Stimulated activated memory B cell treated with anti-CD40 and anti-IgM and Interleukin-4, amounts not matched to agents 10 μg/mL and 1 μg/mL and 100 μg/mL, for 72 hours (primary cell): Measurements from ENCODE around the gene AGBL1.

ENCODE experiments used
- ATAC-seq: fragments of 150-1000 bp; cut with Tn5 transposase; 2 replicates; pipeline ENCODE4 v1.10.0; 2021
- H3K27ac Mint-ChIP-seq: one replicate; pipeline ENCODE4 v1.8.0; 2022; ENCODE audit warnings: mild to moderate bottlenecking, mixed read lengths
- H3K27me3 Mint-ChIP-seq: one replicate; pipeline ENCODE4 v1.8.0; 2022; ENCODE audit warnings: mixed read lengths
- H3K36me3 Mint-ChIP-seq: one replicate; pipeline ENCODE4 v1.8.0; 2022; ENCODE audit warnings: mixed read lengths
- H3K4me1 Mint-ChIP-seq: one replicate; pipeline ENCODE4 v1.8.0; 2022; ENCODE audit warnings: mixed read lengths
- H3K4me3 Mint-ChIP-seq: one replicate; pipeline ENCODE4 v1.8.0; 2022; ENCODE audit warnings: mild to moderate bottlenecking, moderate library complexity, mixed read lengths
- H3K9me3 Mint-ChIP-seq: one replicate; pipeline ENCODE4 v1.8.0; 2022; ENCODE audit warnings: mixed read lengths

The AGBL1 gene

DNA sequence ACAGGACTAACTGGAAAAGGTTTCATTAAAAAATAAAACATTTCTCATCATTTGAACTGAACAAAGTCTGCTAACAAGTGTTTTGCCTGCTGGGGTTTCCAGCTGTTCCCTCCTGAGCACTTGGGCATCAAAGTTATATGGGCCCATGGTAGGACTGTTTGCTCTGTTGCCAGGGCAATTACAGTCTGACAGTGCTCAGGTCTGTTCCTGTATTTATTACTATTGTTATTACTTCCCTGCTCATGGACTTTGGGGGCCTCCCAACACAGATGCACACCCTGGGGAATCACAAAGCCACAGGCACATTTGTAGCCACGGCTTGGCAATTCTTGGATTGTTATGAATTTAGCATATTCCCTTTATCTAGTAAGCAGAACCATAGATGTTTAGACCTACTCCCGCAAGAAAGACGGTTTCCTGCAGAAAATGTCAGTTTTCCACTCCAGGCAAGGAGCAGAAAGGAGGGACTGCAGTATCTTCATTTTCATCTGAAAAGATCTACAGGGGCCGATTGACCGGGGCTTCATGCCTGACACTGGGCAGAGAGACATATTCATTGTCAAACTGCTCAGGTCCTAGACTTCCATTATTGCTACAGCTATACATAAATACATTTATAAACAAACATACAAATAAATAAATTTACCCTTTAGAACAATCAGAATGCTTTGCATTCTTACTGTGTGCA is 580.2 kb downstream of the AGBL1 start:
- H3K36me3 Mint-ChIP-seq = no peaks in the 10 kb centered on the region
- H3K27ac Mint-ChIP-seq = no peak overlapping the region
- H3K9me3 Mint-ChIP-seq = no peaks in the 10 kb centered on the region
- H3K27me3 Mint-ChIP-seq = no peaks in the 10 kb centered on the region
- H3K4me3 Mint-ChIP-seq = no peak overlapping the region
- H3K4me1 Mint-ChIP-seq = no peaks in the 10 kb centered on the region
- no peak for ATAC-seq

DNA sequence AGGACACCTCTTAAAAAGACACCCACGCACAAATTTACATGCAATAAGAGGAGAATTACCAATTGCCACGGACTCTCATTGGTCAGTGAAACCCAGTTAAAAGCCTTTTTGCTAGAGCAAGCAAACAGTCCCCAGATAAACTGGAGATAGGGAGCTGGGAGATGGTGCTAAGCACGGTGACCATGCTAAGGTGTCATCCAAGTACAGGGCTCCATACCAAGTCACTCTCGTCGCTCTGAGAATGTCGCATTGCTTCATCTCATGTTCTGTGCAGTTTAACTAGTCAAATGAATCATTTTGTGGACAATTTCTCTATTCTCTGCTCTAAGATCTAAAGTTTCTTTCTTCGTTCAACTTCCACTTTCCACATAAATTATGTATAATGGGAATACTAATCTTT is 581.9 kb downstream of the AGBL1 start:
- H3K4me3 Mint-ChIP-seq = no peak overlapping the region
- no peaks in the 10 kb centered on the region for H3K4me1 Mint-ChIP-seq
- H3K27me3 Mint-ChIP-seq = no peaks in the 10 kb centered on the region
- H3K9me3 Mint-ChIP-seq = no peaks in the 10 kb centered on the region
- no peaks in the 10 kb centered on the region for H3K36me3 Mint-ChIP-seq
- H3K27ac Mint-ChIP-seq = no peak overlapping the region
- no peak for ATAC-seq

DNA sequence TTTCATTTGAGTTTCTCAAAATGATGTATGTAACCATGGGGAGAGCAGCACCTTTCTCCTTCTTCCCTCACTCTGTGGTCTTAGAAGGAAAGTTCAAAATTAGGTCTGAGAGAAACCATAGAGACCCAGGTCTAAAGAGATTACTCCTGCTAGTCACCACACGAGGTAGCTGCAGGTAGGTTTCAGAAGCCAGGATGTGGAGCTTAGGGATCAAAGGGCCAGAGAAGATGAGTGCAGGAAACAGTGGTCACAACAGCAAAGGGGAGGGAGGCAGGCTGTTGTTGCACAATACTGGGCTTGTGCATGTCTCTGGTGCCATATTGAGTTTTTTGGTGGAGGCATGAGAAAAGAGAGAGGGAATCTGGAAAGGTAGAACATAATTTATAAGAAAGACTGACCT is 583.6 kb downstream of the AGBL1 start:
- no peak overlapping the region for H3K27ac Mint-ChIP-seq
- no peaks in the 10 kb centered on the region for H3K4me1 Mint-ChIP-seq
- no peak overlapping the region for H3K4me3 Mint-ChIP-seq
- H3K36me3 Mint-ChIP-seq = no peaks in the 10 kb centered on the region
- H3K27me3 Mint-ChIP-seq = no peaks in the 10 kb centered on the region
- ATAC-seq = no peak
- peaks cover 3% of the 10 kb centered on the region for H3K9me3 Mint-ChIP-seq

DNA sequence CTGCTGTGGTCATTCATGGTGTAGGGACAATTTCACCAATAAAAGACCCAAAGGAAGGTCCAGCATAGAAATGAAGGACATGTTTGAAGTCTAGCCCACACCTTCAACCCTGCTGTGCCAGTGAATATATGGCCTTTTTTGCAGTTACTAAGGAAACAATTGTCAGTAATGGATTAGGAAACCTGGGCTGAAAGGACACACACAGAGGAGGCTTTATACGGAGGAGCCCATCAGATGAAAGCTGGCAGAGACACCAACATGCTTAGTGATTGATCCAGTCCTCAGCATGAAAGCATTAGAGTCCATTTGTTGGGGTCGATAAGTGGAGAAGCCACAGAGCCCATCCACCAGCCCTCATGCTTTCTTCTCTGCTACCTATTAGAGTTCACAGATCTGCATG is 584.3 kb downstream of the AGBL1 start:
- Mint-ChIP-seq H3K9me3 (peaks cover 3% of the 10 kb centered on the region), H3K36me3 (no peaks in the 10 kb centered on the region), H3K4me1 (no peaks in the 10 kb centered on the region), H3K27ac (no peak overlapping the region), H3K27me3 (no peaks in the 10 kb centered on the region), H3K4me3 (no peak overlapping the region)
- no peak for ATAC-seq

DNA sequence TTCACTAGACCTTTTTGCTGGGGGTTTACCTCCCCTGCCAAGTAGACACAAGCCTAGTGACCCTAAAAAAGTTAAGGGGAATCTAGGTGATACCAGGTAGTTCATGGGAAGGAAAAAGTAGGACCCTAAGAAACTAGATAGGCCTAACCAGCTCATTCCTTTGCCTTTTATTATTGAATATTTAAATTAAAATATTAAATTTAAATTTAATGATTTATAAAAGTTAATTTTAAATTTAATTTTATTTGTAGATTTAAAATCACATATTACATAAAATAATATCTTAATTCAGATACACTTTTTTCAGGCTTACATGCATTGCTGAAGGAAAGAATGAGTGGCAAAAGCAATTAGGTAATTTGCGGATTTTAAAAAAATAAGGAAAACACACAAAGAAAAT is 584.9 kb downstream of the AGBL1 start:
- Mint-ChIP-seq H3K27me3 (no peaks in the 10 kb centered on the region), H3K27ac (no peak overlapping the region), H3K4me1 (no peaks in the 10 kb centered on the region), H3K9me3 (peaks cover 6% of the 10 kb centered on the region), H3K36me3 (no peaks in the 10 kb centered on the region), H3K4me3 (no peak overlapping the region)
- ATAC-seq = no peak

DNA sequence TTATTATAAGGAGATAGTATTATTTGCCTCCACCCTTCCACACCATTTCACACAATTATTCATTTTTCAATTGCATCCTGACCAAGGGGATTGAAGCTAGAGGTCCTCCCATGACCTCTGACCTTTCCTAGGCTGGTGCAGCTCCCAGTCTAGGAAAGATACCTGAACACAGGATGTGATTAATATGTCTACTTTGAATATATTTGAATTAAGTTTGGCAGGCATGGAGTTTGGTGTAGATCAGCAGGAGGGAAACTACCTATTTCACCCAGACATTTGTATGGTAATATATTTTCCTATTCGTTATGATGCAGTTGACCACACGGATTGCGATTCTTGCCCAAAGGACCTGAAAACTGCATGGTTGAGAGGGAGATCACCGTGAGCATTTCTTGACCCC is 596.3 kb downstream of the AGBL1 start:
- no peaks in the 10 kb centered on the region for H3K36me3 Mint-ChIP-seq
- H3K4me1 Mint-ChIP-seq = no peaks in the 10 kb centered on the region
- no peak for ATAC-seq
- H3K9me3 Mint-ChIP-seq = no peaks in the 10 kb centered on the region
- H3K27me3 Mint-ChIP-seq = no peaks in the 10 kb centered on the region
- H3K27ac Mint-ChIP-seq = no peak overlapping the region
- no peak overlapping the region for H3K4me3 Mint-ChIP-seq

DNA sequence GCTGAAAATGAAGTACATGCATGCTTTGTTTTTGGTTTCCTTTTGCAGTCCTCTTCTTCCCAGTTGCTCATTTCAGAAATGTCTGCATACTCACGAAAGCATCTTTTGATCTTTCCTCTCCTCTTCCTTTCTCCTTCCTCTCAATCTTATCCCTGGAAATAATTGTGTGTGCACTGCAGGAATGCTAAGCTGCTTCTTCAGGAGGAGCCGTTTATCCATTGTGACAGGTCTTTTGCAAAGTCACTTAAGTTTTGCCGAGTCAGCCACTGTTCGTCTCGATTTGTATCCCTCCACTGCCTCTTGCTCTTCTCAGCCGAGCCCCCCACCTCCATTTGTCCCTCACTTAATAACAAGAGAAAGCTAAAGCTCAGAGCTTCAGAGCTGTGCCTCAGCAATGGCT is 597.6 kb downstream of the AGBL1 start:
- Mint-ChIP-seq H3K27ac (no peak overlapping the region), H3K36me3 (no peaks in the 10 kb centered on the region), H3K4me1 (no peaks in the 10 kb centered on the region), H3K9me3 (no peaks in the 10 kb centered on the region), H3K4me3 (no peak overlapping the region), H3K27me3 (no peaks in the 10 kb centered on the region)
- no peak for ATAC-seq

DNA sequence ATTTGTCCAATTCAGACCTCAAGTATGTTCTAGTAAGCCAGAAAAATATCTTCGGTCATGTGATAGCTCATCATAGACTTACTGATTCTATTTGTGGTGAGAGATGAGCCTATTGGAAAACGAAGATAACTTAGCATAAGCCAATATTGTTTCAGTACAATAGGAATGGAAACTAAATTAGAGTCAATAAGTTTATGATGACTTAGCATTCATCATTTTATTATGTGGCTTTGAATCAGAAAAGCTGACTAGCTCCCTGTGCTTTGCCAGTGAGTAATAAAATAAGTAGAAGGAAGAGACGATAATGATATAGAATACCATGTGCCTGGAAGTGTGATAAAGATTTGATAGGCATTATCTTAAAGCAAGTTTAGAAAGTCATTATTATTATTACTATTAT is 605.6 kb downstream of the AGBL1 start:
- Mint-ChIP-seq H3K4me3 (no peak overlapping the region), H3K27me3 (no peaks in the 10 kb centered on the region), H3K36me3 (no peaks in the 10 kb centered on the region), H3K27ac (no peak overlapping the region), H3K9me3 (no peaks in the 10 kb centered on the region), H3K4me1 (no peaks in the 10 kb centered on the region)
- no peak for ATAC-seq

DNA sequence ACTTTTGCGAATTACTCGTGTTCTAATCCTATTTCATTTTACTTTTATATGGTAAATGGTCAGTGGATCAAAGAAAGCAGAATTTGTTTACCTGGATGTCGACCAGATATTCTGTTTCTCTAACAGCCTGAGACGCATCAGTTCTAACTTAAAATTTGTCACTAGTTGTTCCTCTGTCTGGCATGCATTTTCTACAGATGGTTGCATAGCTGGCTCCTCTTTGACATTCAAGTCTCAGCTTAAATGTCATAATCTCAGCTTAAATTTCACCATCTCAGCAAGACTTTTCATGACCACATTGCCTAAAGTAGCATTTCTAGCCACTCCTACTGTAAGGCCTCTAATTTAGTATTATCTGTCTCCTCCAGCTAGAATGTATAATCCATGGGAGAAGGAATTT is 609.3 kb downstream of the AGBL1 start:
- Mint-ChIP-seq H3K4me3 (no peak overlapping the region), H3K36me3 (no peaks in the 10 kb centered on the region), H3K9me3 (peaks cover 3% of the 10 kb centered on the region), H3K4me1 (no peaks in the 10 kb centered on the region), H3K27ac (no peak overlapping the region), H3K27me3 (no peaks in the 10 kb centered on the region)
- ATAC-seq = no peak

DNA sequence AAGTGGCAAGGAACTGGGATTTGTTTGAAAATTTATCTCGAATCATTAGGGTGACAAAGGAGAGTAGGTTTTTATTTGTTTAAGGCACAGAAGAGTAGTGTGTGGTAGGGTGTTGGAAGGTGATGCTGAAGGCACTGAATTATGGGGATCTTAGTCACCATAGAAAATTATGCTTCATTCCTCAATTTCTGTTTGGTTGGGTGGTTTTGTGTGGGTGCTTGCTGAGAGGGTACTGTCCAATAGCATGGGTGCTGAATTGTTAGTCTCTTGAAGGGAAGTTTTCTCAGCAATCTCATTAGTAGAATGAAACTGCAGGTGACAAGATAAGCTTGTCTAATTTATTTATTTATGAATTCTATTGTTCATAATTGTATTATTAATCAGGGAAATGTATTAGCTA is 610.9 kb downstream of the AGBL1 start:
- no peak overlapping the region for H3K27ac Mint-ChIP-seq
- peaks cover 7% of the 10 kb centered on the region for H3K9me3 Mint-ChIP-seq
- no peaks in the 10 kb centered on the region for H3K36me3 Mint-ChIP-seq
- no peaks in the 10 kb centered on the region for H3K4me1 Mint-ChIP-seq
- no peaks in the 10 kb centered on the region for H3K27me3 Mint-ChIP-seq
- no peak for ATAC-seq
- H3K4me3 Mint-ChIP-seq = no peak overlapping the region

DNA sequence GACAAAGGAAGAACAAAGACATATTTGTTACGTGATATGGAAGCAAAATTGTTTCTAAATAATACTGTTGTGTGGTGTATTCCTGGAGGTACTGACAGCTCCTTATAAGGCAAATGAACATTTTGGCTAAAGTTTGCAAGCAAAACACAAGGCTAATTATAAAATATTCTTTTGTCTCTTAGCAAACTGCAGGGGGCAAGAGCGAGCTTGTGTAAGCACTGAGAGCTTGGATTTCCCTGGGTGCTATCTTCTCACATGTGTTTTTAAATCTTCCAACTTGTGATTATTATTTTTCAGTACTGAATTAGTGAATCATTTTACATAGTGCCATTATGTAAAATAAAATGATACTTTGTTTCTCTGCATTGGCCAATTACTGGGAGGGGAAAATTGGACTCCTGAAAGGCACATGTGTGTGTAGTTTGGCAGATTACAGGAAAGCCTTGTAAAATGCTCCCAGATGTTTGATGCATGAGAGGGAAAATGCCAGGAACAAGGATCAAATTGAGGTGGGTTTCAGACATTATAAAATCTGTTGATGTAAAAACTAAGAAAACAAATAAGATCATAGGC is 611.5 kb downstream of the AGBL1 start:
- H3K9me3 Mint-ChIP-seq = peaks cover 8% of the 10 kb centered on the region
- no peaks in the 10 kb centered on the region for H3K36me3 Mint-ChIP-seq
- H3K27ac Mint-ChIP-seq = no peak overlapping the region
- no peaks in the 10 kb centered on the region for H3K4me1 Mint-ChIP-seq
- no peaks in the 10 kb centered on the region for H3K27me3 Mint-ChIP-seq
- no peak for ATAC-seq
- H3K4me3 Mint-ChIP-seq = no peak overlapping the region

DNA sequence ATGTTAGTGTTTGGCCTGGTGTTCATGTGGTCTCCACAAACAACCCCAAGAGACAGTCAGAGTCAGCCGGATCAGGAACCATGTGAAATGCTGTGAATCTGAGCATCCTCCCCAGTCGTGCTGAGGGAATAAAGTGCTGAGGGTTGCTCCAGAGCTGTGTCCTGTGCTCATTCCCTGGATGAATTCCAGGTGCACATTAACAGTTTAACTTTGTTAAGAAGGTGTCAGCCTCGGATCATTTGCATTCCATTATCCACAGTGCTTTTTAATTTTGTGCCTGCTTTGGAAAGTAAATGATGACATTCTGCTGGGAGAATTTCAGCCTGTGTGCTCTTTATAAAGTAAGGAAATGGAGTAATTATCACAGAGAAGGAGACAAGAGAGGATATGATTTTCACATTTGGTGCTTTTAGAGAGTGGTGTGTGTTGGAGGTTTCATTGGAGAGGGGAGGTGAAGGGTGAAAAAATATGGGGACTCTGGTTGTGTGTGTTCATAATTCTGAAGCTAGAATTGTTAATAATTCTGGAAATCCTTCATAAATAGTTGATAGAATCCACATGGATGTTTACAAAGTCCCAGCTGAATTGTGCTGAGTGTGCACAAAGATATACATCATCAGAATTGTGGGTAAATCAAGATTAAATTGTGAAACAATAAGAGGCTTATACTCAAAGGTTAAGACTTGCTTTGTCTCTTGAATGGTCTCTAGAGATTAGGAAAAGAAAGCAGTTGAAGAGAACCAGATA is 621.4 kb downstream of the AGBL1 start:
- Mint-ChIP-seq H3K27me3 (no peaks in the 10 kb centered on the region), H3K4me3 (no peak overlapping the region), H3K9me3 (peaks cover 5% of the 10 kb centered on the region), H3K27ac (no peak overlapping the region), H3K4me1 (no peaks in the 10 kb centered on the region), H3K36me3 (no peaks in the 10 kb centered on the region)
- no peak for ATAC-seq

DNA sequence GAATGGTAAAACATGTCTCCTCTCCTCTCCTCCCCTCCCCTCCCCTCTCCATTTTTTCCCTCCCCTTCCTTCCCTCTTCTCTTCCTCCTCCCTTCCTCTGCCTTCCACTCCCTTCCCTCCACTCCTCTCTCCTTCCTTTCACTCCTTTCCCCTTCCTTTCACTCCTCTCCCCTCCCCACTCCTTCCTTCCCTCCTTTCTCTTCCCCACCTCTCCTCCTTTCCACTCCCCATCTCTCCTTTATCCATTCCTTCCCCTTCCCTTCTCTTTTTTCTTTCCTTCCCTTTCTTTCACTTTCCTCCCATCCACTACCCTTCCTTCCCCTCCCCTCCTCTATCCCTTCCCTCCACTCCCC is 621.9 kb downstream of the AGBL1 start:
- no peaks in the 10 kb centered on the region for H3K4me1 Mint-ChIP-seq
- ATAC-seq = no peak
- H3K27ac Mint-ChIP-seq = no peak overlapping the region
- H3K27me3 Mint-ChIP-seq = no peaks in the 10 kb centered on the region
- H3K4me3 Mint-ChIP-seq = no peak overlapping the region
- no peaks in the 10 kb centered on the region for H3K36me3 Mint-ChIP-seq
- H3K9me3 Mint-ChIP-seq = peaks cover 5% of the 10 kb centered on the region

DNA sequence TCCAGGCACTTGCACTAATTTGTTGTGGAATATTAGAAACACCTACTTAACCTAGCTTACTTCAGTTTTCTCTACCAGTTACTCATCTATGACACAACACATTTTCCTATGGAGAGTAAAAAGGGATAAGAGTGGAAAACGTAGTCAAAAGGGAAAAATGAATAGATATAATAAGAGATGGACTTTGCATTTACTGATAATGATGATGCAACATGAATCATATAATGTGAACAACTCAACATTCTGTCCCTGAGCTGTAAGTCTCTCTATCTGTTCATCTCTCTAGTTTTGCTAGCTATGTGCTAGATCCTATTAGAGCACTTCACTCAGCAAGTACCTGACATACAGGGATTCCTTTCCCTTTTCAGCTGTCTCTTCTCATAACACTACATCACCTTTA is 627.1 kb downstream of the AGBL1 start:
- no peaks in the 10 kb centered on the region for H3K4me1 Mint-ChIP-seq
- ATAC-seq = no peak
- H3K9me3 Mint-ChIP-seq = peaks cover 2% of the 10 kb centered on the region
- H3K4me3 Mint-ChIP-seq = no peak overlapping the region
- no peak overlapping the region for H3K27ac Mint-ChIP-seq
- no peaks in the 10 kb centered on the region for H3K27me3 Mint-ChIP-seq
- no peaks in the 10 kb centered on the region for H3K36me3 Mint-ChIP-seq

DNA sequence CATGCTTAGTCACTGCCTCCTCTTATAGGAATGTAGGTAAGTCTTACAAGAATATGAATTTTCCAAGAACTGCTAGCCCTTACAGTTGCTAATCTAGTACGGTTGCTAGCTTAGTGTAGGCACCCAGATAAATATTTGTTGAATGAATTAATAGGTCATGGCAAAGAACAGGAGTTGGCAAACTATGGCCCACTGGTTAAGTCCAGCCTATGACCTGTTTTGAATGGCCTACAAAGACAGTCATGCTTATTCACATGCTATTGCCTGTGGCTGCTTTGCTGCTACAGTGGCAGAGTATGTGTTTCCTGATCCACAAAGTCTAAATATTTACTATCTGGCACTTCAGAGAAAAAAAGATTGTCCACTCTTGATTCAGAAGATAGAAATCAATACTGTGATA is 631.8 kb downstream of the AGBL1 start:
- no peaks in the 10 kb centered on the region for H3K27me3 Mint-ChIP-seq
- H3K27ac Mint-ChIP-seq = no peak overlapping the region
- no peaks in the 10 kb centered on the region for H3K4me1 Mint-ChIP-seq
- H3K36me3 Mint-ChIP-seq = no peaks in the 10 kb centered on the region
- no peaks in the 10 kb centered on the region for H3K9me3 Mint-ChIP-seq
- no peak for ATAC-seq
- H3K4me3 Mint-ChIP-seq = no peak overlapping the region

DNA sequence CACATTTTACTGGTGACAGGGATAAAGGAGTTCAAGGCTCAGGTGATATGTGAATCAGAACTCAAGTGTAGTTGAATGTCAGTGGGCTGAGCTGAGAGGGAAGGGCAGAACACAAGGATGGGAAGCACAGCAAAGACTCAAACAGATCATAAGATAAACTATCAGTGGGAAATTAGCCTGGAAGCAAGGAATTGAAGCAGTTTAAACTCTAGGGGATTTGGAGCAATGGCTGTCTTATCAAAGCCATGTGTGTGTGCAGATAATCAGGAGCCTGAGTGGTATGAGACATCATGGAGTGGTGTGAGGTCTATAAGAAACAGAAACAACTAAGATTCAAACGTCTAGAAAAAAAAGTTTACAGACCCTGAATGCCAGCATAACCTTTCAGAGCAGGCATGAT is 634.6 kb downstream of the AGBL1 start:
- ATAC-seq = no peak
- Mint-ChIP-seq H3K36me3 (no peaks in the 10 kb centered on the region), H3K4me1 (no peaks in the 10 kb centered on the region), H3K27ac (no peak overlapping the region), H3K9me3 (no peaks in the 10 kb centered on the region), H3K27me3 (no peaks in the 10 kb centered on the region), H3K4me3 (no peak overlapping the region)
